Coronary artery (tissue), 2 donors: ENCODE measurements around the gene TNFRSF14.
"Not testable (repeated sequence)": the region's sequence is repeated elsewhere in the genome, so short reads cannot be mapped to it uniquely, and the experiment has no call there.

Experiments
- DNase-seq: peaks from one replicate; pipeline ENCODE4 v3.0.0-alpha.2; 2017; ENCODE audit warnings: low spot score
- H3K27ac ChIP-seq, 2 donors: fragments of 200-600 bp; sonication (generic); one replicate each; pipeline ENCODE4 v1.5.1; 2016 to 2019
- H3K4me3 ChIP-seq: fragments of 200-600 bp; sonication (generic); 2 replicates; pipeline ENCODE4 v1.5.1; 2016; ENCODE audit warnings: mild to moderate bottlenecking, moderate library complexity
- CTCF ChIP-seq: fragments of 200-600 bp; sonication (generic); IDR thresholded peaks from one replicate; pipeline ENCODE4 v1.5.1; 2019; ENCODE audit warnings: antibody characterized with exemption

TNFRSF14 gene

DNA sequence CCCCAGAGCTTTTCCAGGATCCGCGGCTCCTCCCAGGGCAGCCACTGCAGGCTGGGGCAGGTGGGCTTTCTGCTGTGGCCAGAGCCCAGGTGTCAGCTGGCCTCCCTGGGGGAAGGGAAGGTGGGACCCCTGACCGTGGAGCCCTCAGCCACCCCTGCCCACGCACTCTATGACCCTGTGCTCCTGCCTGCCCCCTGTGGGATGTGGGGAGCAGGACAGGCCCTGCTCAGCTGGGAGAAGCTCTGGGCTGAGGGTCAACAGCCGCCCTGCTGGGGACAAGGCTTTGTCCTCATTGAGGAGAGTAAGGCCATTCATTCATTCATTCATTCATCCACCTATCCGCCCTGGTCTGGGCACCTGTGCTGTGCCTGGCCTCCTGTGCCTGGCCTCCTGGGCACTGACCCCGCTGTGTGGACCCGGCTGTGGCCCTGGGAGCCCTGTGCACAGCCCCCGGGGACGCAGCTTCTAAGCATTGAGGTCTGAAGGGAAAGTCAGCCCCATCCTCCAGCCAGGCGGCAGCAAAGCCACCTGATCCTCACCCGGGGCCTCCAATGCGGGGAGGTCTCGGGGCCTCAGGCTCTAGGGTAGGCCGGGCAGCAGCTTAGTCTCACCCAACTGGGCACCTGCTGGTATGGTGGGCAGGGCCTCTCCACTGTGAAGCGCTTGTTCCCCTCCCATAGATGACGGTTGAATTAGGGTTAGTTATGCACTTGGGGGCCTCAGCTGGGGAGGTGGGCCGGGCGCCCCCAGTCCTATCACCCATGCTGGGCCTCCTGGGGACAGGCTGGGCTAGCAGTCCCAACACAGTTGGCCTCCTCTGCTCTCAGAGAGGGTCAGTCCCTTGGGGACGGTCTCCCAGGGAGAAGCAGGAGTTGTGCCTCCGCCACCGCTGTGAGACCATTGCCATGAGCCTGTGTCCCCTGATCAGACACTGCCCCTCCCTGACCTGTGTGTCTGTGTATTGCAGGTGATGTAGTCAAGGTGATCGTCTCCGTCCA, 6.0 kb downstream of the TNFRSF14 start:
- no peak for TF ChIP-seq CTCF
- no peak for DNase-seq
- H3K27ac ChIP-seq: no peak overlapping the region
- H3K4me3 ChIP-seq: no peak overlapping the region

- no peak overlapping the region for H3K27ac ChIP-seq
- TF ChIP-seq CTCF: no peak
- no peak overlapping the region for H3K4me3 ChIP-seq
- no peak for DNase-seq
These were observed 7.0 kb downstream of the TNFRSF14 start for GRCh38 chr1:2563205-2563604.

DNA sequence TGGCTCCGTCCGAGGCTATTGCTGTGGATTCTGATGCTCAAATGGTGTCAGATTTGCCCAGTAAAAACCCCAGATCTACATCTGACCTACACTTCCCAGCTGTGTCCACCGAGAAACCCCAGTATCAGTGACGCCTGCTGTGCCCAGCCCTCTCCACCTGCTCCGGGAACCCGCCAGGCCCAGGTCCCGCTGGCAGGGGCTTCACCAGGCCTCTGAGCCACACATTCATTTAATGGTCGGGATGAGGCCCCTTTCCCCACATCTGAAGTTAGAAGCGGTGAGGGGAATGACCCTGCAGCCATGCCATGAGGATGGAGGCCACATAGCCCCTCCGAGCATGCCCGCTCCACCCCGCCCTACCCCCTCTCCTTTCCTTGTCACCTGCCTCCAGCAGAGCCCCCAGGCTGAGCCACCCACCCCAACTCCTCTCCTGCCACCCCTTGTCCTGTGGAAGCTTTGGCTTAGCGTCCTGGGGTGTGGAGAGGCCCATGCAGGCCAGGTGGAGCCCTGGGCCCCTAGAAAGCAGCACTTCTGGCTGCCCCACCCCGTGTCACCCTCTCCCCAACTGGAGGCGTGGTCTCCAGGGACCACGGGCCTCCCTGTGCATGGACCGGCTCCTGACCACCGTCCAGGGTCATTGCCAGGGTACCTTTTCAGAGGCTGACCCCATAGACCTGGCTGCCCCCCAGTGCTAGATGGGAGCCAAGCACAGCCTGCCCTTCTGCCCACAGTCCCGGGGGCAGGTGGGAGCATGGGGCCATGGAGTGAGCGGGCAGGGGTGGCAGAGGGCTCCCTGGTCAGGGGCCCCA, 8.0 kb downstream of the TNFRSF14 start:
- no peak overlapping the region for H3K4me3 ChIP-seq
- no peak overlapping the region for H3K27ac ChIP-seq
- DNase-seq: no peak
- TF ChIP-seq CTCF: no peak

DNA sequence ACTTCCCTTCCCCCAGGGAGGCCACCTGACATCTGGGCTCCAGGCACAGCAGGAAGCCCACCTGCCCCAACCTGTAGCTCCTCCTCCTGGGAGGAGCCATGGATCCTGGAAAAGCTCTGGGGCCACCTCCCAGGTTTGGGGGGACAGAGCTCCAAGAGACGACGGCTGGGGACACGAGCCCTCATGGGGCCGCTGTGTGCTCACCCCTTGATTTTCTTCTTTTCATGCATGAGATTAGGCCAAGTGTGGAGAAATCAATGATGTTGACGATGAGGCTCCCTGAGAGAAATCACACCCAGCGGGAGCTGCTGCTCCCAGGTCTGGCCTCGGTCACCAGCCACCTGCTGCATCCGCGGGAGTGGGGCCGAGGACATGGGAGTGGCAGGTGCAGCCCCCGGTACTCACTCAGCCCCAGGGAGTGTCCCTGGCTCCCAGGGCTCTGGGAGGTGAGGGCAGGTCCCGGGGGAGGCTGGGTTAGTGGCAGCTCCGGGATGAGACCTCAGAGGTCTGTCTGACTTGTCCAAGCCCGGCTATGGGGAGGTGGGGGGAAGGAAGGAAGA, 8.7 kb downstream of the TNFRSF14 start:
- Histone ChIP-seq H3K27ac (no peak overlapping the region), H3K4me3 (no peak overlapping the region)
- no peak for TF ChIP-seq CTCF
- no peak for DNase-seq

- TF ChIP-seq CTCF: no peak
- Histone ChIP-seq H3K27ac (no peak overlapping the region), H3K4me3 (no peak overlapping the region)
- no peak for DNase-seq
These were observed 10.2 kb downstream of the TNFRSF14 start for GRCh38 chr1:2566101-2567045.

DNA sequence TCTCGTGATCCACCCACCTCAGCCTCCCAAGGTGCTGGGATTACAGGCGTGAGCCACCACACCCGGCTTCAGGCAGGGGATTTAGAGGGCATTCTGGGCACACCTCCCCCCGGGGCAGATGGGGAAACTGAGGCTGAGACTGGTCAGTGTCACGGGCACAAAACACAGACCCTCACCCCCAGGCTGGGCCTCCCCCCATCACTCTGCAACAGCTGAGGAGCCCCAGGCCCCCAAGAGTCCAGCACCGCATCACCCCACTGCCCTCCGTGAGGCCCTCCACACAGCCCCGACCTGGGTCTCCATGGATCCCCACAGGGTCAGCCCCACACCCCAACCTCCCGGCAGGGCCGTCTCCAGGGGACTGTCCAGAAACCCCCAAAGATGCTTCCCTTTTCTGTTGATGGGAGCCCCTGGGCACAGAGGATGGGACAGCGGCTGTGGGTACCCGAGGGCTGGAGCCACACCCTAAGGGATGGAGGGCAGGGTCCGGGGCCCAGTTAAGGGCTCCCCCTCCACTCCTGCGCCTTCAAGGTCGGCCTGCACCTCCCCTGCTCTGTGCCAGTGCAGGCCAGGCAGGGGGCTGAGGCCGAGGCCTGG, 11.0 kb downstream of the TNFRSF14 start:
- H3K27ac ChIP-seq: no peak overlapping the region
- no peak for DNase-seq

GRCh38 chr1:2568187-2568816, 12.1 kb downstream of the TNFRSF14 start:
- H3K4me3 ChIP-seq, DNase-seq, H3K27ac ChIP-seq: not testable (repeated sequence)

More for the DNA sequence above, 11.0 kb downstream of the TNFRSF14 start:
- H3K4me3 ChIP-seq: no peak overlapping the region
- TF ChIP-seq CTCF: no peak
